ENCODE results near the gene ZNF628. TPM values are rescaled to one million over a fixed set of nuclear protein-coding genes. Genes with fewer than 3 reads are reported as not detected.
A peak's percentile ranks its signal among the peaks of the same experiment; 100 is the strongest.

Gene ZNF628
- total RNA-seq, 4 donors from 2014 or later, result 2.4 to 13.0 (median 4.9) TPM

DNA sequence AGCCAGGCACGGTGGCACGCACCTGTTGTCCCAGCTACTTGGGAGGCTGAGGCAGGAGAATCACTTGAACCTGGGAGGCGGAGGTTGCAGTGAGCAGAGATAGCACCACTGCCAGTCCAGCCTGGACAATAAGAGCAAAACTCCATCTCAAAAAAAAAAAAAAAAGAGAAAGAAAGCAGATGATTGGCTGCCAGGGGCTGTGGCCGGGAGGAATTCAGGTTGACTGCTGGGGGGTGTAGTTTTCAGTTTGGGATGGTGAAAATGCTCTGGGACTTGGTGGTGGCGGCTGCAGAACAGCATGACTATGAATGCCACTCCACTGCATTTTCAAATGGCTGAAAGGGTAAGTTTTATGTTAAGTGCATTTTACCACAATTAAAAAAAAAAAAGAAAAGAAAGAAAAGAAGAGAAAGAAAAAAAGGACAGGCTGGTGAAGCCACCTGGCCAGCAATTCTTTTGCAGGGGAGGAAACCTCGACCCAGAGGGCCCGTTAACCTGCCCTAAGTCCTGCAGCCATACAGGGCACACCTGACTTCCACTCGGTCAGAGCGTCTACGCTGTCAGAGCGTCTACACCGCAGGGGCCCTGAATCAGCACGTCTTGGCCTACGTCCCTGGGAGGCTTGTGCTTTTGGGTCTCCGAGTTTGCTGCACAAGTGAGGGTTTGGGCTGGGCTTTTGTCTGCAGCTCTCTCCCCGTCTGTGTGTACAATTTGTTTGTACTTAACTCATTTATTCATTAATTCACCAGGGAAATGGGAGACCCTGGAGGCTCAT is 18.5 kb upstream of the ZNF628 start:
- H3K27me3 ChIP-seq, result peaks cover 2% of the 10 kb centered on the region
- peaks cover 0 to 47% (median 5%) of the 10 kb centered on the region in 3 donors for H3K4me1 ChIP-seq
- WGBS, 2 donors (ENCODE audit: low coverage in 1 of 2), result 78 to 91% methylated on average over 7 to 12 of the region's 16 CpGs
- no peak overlapping the region for H3K27ac ChIP-seq
- H3K4me3 ChIP-seq, result no peak overlapping the region
- peaks cover 0 to 26% of the 10 kb centered on the region in 2 donors for H3K36me3 ChIP-seq
- no peak for TF ChIP-seq POLR2AphosphoS5 (IDR thresholded peaks at IDR 0.05)
- no peak for TF ChIP-seq POLR2A (IDR thresholded peaks at IDR 0.05)
- TF ChIP-seq EP300 (IDR thresholded peaks at IDR 0.05), result no peak
- TF ChIP-seq, protein P1, sequence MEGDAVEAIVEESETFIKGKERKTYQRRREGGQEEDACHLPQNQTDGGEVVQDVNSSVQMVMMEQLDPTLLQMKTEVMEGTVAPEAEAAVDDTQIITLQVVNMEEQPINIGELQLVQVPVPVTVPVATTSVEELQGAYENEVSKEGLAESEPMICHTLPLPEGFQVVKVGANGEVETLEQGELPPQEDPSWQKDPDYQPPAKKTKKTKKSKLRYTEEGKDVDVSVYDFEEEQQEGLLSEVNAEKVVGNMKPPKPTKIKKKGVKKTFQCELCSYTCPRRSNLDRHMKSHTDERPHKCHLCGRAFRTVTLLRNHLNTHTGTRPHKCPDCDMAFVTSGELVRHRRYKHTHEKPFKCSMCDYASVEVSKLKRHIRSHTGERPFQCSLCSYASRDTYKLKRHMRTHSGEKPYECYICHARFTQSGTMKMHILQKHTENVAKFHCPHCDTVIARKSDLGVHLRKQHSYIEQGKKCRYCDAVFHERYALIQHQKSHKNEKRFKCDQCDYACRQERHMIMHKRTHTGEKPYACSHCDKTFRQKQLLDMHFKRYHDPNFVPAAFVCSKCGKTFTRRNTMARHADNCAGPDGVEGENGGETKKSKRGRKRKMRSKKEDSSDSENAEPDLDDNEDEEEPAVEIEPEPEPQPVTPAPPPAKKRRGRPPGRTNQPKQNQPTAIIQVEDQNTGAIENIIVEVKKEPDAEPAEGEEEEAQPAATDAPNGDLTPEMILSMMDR (IDR thresholded peaks at IDR 0.05), result no peak
- no peak for ATAC-seq
- H3K9me3 ChIP-seq, result no peaks in the 10 kb centered on the region

DNA sequence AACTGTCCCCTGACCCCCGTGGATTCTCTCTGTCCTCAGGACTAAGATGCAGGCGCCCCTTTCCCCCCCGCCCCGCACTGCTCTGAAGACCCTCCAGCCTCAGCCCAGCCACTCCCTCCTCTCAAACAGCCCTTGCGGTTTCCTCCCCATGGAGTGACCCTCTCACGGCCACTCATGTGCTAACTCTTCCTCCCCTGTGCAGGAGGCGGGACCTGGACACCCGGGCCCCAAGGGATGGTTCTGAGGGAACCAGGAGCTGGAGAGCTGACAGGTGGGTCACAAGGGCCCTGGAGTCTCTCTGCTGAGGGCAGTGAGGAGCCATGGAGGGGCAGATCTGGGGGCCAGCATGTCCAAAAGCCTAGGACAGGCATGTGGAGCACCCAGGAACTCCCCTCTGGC is 16.9 kb upstream of the ZNF628 start:
- Histone ChIP-seq H3K27ac (peak overlapping the region in 3 of 4 donors; percentile 92 to 96 (median 93)), H3K36me3 (peaks cover 0 to 26% of the 10 kb centered on the region in 2 donors), H3K4me1 (peaks cover 0 to 46% (median 5%) of the 10 kb centered on the region in 3 donors), H3K9me3 (no peaks in the 10 kb centered on the region), H3K27me3 (no peaks in the 10 kb centered on the region), H3K4me3 (no peak overlapping the region)
- WGBS, 2 donors (ENCODE audit: low coverage in 1 of 2), result 80% methylated on average over 1 of the region's 8 CpGs; no CpG with 5 or more reads in 1 of the 2 donors
- TF ChIP-seq EP300 (IDR thresholded peaks at IDR 0.05), result no peak
- TF ChIP-seq POLR2AphosphoS5 (IDR thresholded peaks at IDR 0.05), result no peak
- TF ChIP-seq POLR2A (IDR thresholded peaks at IDR 0.05), result no peak
- TF ChIP-seq, protein P1 (IDR thresholded peaks at IDR 0.05), result no peak
- no peak for ATAC-seq

DNA sequence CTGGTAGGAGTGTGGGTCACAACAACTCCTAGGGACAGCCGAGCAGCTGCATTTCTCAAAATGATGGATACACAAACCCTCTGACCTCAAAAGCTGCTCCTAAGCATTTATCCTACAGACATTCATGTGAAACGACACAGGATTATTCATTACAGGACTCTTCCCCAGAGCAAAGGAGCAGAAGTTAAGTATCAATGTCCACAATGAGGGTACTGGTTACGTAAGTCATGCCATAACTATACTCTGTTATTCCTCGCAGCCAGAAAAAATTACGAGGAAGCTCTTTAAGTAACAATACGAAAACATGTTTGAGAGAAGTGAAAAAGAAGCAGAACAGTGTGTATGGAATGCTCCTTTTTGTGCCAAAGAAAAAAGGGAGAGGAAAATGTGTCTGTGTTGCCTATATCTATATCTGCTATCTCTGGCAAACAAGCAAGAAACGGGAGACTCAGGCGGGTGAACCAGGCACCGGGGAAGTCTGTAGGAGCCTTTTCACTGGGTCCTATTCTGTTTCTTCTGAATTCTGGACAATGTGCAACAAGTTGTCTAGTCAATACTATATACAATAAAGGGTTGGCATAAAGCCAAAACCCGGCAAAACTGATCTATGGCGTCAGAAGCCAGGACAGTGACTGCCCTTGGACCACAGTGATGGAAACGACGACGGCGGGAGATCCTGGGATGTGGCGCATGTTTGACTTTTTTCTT is 16.3 kb upstream of the ZNF628 start:
- Histone ChIP-seq H3K36me3 (peaks cover 0 to 20% of the 10 kb centered on the region in 2 donors), H3K4me3 (peak overlapping the region in 1 of 2 donors; percentile 73), H3K27ac (peak overlapping the region in 3 of 4 donors; percentile 92 to 96 (median 93)), H3K27me3 (no peaks in the 10 kb centered on the region), H3K9me3 (no peaks in the 10 kb centered on the region), H3K4me1 (peaks cover 0 to 46% (median 5%) of the 10 kb centered on the region in 3 donors)
- WGBS, 2 donors (ENCODE audit: low coverage in 1 of 2), result 13 to 26% methylated on average over 6 to 16 of the region's 16 CpGs
- TF ChIP-seq EP300 (IDR thresholded peaks at IDR 0.05) (no peak), POLR2AphosphoS5 (IDR thresholded peaks at IDR 0.05) (no peak), POLR2A (IDR thresholded peaks at IDR 0.05) (no peak)
- TF ChIP-seq, protein P1 (IDR thresholded peaks at IDR 0.05), result no peak
- no peak for ATAC-seq

DNA sequence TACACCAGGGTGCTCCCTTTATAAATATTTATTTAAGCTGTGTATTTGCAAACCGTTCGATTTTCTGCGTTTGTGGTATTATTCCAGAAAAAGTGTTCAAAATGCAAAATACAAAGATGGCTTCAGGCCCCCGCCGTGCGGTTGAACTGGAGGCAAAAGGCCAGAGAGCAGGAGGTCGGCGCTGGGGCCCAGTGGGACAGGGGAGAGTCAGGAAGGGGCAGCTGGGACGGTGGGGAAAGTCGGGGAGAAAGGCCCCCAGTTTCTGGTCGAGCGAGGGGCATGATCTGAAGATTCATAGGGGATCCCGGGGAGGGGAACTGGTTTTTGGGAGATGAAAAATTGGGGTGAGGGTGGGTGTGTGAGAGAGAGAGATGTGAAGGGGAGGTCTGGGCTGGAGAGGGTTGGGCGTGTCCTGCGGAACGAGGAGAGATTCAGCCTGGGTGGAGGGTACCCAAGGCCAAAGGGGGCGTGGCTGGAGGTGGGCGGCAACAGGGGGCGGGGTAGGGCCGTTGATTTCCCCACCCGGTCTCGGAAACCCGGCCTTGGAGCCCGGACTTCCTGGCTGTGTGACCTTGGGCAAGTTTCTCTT is 15.7 kb upstream of the ZNF628 start:
- no peaks in the 10 kb centered on the region for H3K27me3 ChIP-seq
- WGBS, 2 donors (ENCODE audit: low coverage in 1 of 2), result 3 to 5% methylated on average over 7 to 21 of the region's 24 CpGs
- ATAC-seq, result peak; percentile 69
- H3K36me3 ChIP-seq, result peaks cover 0 to 14% of the 10 kb centered on the region in 2 donors
- H3K4me1 ChIP-seq, result peaks cover 0 to 46% (median 5%) of the 10 kb centered on the region in 3 donors
- peak overlapping the region; percentile 56 to 73 for H3K4me3 ChIP-seq
- H3K9me3 ChIP-seq, result no peaks in the 10 kb centered on the region
- TF ChIP-seq EP300 (IDR thresholded peaks at IDR 0.05), result no peak
- TF ChIP-seq POLR2A (IDR thresholded peaks at IDR 0.05), result no peak
- H3K27ac ChIP-seq, result peak overlapping the region; percentile 68 to 96 (median 92)

Measured in gastroesophageal sphincter (tissue), 4 donors.